ENCODE measurements around the gene TBC1D21. TPM values are rescaled to one million over a fixed set of nuclear protein-coding genes. Genes with fewer than 3 reads are reported as not detected.

The TBC1D21 gene
- total RNA-seq, 1 experiment from 2014 or later, result not detected

GRCh38 chr15:73832657-73833056, 40.7 kb upstream of the TBC1D21 start:
- Histone ChIP-seq H3K27me3 (replicated peaks; ENCODE audit: insufficient read depth, low read depth, low read length, poor library complexity) (peaks cover 91% of the 10 kb centered on the region), H3K9me3 (ENCODE audit: low read depth, low read length, poor library complexity, severe bottlenecking) (no peaks in the 10 kb centered on the region), H3K27ac (ENCODE audit: low read depth, low read length, poor library complexity, severe bottlenecking) (no peak overlapping the region), H3K36me3 (ENCODE audit: insufficient read depth, low read length, poor library complexity, severe bottlenecking) (no peaks in the 10 kb centered on the region), H3K4me3 (ENCODE audit: low read depth, low read length, poor library complexity, severe bottlenecking) (no peak overlapping the region), H3K4me1 (ENCODE audit: insufficient read depth, low read length, poor library complexity, severe bottlenecking) (no peaks in the 10 kb centered on the region)
- intact Hi-C loops (cut with micrococcal nuclease; ENCODE audit: unreplicated experiment), result no loop called here
- TF ChIP-seq EZH2 (IDR thresholded peaks at IDR 0.05; ENCODE audit: borderline replicate concordance, low read depth, low read length, poor library complexity, severe bottlenecking) (no peak), CTCF (conservative IDR thresholded peaks at IDR 0.05; ENCODE audit: low read depth, low read length) (no peak)
- DNase-seq (ENCODE audit: low spot score), result no peak
- CTCF ChIA-PET, result no interaction called here
- POLR2A ChIA-PET (ENCODE audit: low non-redundant PET), result no interaction called here
- BruUV-seq (replicated peaks), result no TSS peak

GRCh38 chr15:73836845-73837244, 36.5 kb upstream of the TBC1D21 start:
- Histone ChIP-seq H3K36me3 (ENCODE audit: insufficient read depth, low read length, poor library complexity, severe bottlenecking) (no peaks in the 10 kb centered on the region), H3K9me3 (ENCODE audit: low read depth, low read length, poor library complexity, severe bottlenecking) (no peaks in the 10 kb centered on the region), H3K4me3 (ENCODE audit: low read depth, low read length, poor library complexity, severe bottlenecking) (no peak overlapping the region), H3K4me1 (ENCODE audit: insufficient read depth, low read length, poor library complexity, severe bottlenecking) (no peaks in the 10 kb centered on the region), H3K27ac (ENCODE audit: low read depth, low read length, poor library complexity, severe bottlenecking) (no peak overlapping the region), H3K27me3 (replicated peaks; ENCODE audit: insufficient read depth, low read depth, low read length, poor library complexity) (peaks cover 99% of the 10 kb centered on the region)
- BruUV-seq (replicated peaks), result no TSS peak
- DNase-seq (ENCODE audit: low spot score), result no peak
- CTCF ChIA-PET, result no interaction called here
- TF ChIP-seq CTCF (conservative IDR thresholded peaks at IDR 0.05; ENCODE audit: low read depth, low read length), result no peak
- no peak for TF ChIP-seq EZH2 (IDR thresholded peaks at IDR 0.05; ENCODE audit: borderline replicate concordance, low read depth, low read length, poor library complexity, severe bottlenecking)
- POLR2A ChIA-PET (ENCODE audit: low non-redundant PET), result interaction anchor here (0.6 kb wide), 1 partner anchor 114 kb away, joined by 5 read pairs; no protein-coding TSS in a partner anchor
- intact Hi-C loops (cut with micrococcal nuclease; ENCODE audit: unreplicated experiment), result no loop called here

- POLR2A ChIA-PET (ENCODE audit: low non-redundant PET), result no interaction called here
- Histone ChIP-seq H3K9me3 (ENCODE audit: low read depth, low read length, poor library complexity, severe bottlenecking) (no peaks in the 10 kb centered on the region), H3K27ac (ENCODE audit: low read depth, low read length, poor library complexity, severe bottlenecking) (no peak overlapping the region), H3K4me1 (ENCODE audit: insufficient read depth, low read length, poor library complexity, severe bottlenecking) (no peaks in the 10 kb centered on the region), H3K27me3 (replicated peaks; ENCODE audit: insufficient read depth, low read depth, low read length, poor library complexity) (peaks cover 92% of the 10 kb centered on the region), H3K36me3 (ENCODE audit: insufficient read depth, low read length, poor library complexity, severe bottlenecking) (no peaks in the 10 kb centered on the region), H3K4me3 (ENCODE audit: low read depth, low read length, poor library complexity, severe bottlenecking) (no peak overlapping the region)
- CTCF ChIA-PET, result no interaction called here
- BruUV-seq (replicated peaks), result no TSS peak
- intact Hi-C loops (cut with micrococcal nuclease; ENCODE audit: unreplicated experiment), result no loop called here
- TF ChIP-seq EZH2 (IDR thresholded peaks at IDR 0.05; ENCODE audit: borderline replicate concordance, low read depth, low read length, poor library complexity, severe bottlenecking) (no peak), CTCF (conservative IDR thresholded peaks at IDR 0.05; ENCODE audit: low read depth, low read length) (no peak)
- DNase-seq (ENCODE audit: low spot score), result no peak
These were observed 34.4 kb upstream of the TBC1D21 start for GRCh38 chr15:73838831-73839426.

Data from A673 (cell line).